GM19099 (cell line): Measurements from ENCODE around the gene RTEL1.

Source experiments
- POLR2A ChIP-seq: IDR thresholded peaks from 3 replicates; pipeline ENCODE4 v1.6.1; 2011; ENCODE audit warnings: low read depth; ENCODE audit not compliant: insufficient read length; ENCODE audit errors: extremely low read depth

Gene RTEL1

DNA sequence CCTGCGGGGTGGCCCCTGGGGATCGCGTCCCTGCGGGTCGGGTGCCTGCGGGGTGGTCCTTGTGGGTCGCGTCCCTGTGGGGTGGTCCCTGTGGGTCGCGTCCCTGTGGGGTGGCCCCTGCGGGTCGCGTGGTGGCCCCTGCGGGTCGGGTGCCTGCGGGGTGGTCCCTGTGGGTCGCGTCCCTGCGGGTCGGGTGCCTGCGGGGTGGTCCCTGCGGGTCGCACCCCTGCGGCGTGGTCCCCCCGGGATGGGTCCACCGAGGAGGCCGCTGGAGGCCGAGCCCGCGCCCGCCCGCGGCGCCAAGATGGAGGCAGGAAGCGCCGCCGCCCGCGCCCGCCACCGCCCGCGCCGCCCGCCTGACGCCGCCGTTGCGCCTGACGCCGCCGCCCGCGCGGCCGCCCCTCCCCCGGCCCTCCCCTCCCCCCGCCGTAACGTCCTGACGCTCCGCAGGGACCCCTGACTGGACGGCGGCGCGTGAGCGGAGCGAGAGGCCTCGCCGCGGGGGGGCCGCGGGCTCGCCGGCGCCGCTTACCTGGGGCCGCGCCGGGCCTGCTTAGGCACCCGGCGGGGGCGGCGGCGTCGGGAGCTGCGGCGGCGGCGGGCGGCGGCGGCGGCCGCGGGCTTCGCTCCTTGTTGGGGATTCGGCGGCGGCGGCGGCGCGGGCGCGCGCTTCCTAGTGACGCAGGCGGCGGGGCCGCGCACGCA lies 31.5 kb upstream of the RTEL1 start, which contains the start of gene GMEB2:
TSS of gene GMEB2 (minus strand) at position 678 of the 705 bp plus-strand sequence. CDS start 7,704 bp downstream, outside the sequence.
- TF ChIP-seq POLR2A: peak; percentile 85

DNA sequence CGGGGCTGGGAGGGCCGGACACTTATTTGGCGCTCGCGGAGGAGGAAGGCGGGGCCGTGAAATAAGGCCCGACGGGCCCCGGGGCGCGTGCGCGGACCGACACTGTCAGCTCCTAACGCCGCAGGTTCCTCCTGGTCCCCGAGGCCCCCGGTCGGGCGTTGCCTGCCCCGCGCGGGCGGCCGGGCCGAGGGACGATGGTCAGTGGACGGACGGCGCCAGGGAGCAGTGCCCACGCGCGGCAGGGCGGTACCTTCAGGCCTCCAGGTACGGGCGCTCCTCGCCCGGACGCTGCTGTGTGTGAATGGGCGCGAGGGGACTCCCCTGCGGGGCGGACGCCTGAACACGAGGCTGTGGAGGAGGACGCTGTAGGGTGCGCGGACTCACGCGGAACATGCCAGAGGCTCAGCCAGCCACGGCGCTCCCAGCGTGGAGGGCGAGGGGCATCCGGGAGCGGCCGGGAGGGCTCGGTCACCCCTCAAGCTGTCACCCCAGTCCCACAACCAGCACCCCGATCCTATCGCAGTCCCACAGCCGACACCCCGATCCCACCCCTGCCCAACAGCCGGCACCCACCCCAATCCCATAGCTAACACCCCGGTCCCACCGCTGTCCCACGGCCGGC lies 30.9 kb upstream of the RTEL1 start:
- peak; percentile 76 for TF ChIP-seq POLR2A

DNA sequence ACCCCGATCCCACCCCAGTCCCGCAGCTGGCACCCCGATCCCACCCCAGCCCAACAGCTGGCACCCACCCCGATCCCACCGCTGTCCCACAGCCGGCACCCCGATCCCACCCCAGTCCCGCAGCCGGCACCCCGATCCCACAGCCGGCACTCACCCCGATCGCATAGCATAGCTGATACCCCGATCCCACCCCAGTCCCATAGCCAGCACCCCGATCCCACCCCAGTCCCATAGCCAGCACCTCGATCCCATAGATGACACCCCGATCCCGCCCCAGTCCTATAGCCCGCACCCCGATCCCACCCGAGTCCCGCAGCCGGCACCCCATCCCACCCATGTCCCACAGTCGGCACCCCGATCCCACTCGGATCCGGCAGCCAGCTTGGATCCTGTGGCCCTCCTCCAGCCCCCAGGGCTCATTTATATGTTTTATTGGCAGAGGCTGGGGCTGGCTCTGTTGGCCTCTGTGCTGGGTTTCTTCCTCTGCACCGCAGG lies 30.3 kb upstream of the RTEL1 start:
- no peak for TF ChIP-seq POLR2A

DNA sequence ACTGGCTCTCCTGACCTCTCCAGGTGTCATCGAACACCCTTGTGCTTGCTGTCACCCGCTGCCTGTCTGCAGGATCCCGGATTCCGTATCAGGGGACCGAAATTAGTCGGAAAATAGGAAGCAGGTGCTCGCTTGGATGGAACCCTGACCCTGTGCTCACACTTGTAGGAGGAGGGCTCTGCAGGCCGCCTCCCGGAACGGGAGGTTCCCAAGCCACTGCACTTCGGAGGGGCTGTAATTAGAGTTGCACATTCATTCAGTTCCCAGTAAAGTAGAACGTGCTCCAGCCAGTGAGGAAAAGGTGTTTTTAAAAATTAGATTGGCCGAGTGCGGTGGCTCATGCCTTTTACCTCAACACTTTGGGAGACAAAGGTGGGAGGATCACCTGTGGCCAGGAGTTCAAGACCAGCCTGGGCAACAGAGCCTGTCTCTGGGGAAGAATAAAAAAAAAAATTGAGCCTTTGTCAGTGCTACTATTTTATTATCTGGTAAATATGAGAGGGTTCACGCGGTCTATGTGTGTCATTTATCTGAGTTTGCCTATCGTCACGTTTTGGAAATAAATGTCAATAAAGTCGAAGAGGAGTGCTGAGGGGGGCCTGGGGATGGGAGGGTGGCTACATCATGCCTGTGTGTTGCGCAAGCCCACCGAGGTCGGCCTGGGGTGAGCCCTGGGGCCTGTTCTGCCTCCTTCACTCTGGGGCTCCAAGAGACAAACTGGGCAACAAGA lies 29.7 kb upstream of the RTEL1 start:
- TF ChIP-seq POLR2A: peak; percentile 42

DNA sequence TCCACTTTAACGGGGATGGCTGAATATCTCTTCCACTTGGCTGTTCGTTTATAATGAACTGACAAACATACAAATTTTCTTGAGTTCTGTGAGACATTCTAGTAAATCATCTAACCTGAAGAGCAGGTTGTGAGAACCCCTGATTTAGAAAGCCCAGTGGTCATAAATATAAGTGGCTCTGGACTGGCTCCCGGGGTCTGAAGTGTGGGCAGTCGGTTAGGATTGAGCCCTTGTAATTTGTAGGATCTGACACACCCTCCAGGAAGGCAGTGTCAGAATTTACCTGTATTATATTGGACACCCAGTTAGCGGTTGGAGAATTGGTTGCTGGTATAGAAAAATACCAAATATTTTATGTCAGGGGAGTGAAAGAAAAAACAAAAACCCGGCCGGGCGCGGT lies 24.4 kb upstream of the RTEL1 start:
- no peak for TF ChIP-seq POLR2A

DNA sequence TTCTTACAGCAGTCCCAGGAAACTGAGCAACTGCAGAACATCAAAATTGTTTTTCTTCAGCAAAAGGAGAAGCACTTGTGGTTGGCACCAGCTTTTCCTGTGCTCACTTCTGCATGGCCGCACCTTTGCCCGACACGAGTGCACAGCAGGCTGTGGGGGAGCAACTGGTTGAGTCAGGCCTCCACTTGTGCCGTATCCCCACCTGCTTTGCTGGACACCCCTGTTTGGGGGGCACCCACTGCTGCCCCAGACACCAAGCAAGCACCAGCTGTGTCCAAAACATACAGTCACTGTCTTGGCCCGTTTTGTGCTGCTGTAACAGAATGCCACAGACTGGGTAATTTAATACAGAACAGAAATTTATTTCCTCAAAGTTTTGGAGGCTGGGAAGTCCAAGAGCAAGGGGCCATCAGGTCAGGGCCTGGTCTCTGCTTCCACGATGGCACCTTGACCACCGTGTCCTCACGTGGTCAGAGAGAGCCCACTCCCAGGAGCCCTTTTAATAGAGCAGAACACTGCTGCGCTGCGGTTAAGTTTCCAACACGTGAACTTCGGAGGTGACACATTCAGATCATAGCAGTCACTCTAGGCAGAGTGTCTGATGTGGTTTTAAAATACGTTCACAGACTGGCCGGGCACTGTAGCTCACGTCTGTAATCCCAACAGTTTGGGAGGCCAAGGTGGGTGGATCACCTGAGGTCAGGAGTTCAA lies 22.5 kb upstream of the RTEL1 start:
- no peak for TF ChIP-seq POLR2A

DNA sequence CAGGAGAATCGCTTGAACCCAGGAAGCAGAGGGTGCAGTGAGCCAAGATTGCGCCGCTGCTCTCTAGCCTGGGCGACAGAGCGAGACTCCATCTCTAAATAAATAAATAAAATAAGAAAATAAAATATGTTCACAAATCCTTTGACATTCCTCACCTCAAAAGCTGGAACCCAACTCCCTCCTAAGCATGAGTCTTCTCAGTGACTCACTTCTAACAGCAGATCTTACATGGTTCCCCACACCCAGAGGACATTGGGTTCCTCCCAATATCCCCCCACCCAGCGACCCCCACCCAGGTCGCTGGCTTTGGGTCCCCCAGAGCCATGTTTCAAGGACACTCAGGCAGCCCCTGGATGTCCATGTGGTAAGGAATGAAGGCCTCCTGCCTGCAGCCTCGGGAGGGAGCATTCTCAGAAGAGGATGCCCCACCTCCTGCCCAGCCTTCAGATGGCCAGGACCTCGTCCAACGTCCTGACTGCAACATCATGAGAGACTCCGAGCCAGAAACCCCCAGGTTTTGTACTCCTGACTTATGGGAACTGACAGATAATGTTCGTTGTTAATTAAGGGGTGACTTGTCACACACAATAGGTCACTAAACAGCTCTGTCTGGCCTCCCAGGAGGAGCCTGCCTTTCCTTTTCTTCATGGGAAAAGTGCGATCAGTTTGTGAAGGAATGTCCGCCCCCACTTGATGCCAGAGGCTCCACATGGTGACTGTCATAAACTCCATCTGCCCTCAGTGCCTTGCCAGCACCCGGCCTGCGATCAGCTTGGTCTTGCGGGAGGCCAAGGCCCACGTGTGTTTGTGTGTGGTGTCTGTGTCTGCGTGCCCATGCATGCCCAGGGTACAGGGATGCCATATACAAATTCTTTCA lies 21.1 kb upstream of the RTEL1 start:
- TF ChIP-seq POLR2A: no peak

DNA sequence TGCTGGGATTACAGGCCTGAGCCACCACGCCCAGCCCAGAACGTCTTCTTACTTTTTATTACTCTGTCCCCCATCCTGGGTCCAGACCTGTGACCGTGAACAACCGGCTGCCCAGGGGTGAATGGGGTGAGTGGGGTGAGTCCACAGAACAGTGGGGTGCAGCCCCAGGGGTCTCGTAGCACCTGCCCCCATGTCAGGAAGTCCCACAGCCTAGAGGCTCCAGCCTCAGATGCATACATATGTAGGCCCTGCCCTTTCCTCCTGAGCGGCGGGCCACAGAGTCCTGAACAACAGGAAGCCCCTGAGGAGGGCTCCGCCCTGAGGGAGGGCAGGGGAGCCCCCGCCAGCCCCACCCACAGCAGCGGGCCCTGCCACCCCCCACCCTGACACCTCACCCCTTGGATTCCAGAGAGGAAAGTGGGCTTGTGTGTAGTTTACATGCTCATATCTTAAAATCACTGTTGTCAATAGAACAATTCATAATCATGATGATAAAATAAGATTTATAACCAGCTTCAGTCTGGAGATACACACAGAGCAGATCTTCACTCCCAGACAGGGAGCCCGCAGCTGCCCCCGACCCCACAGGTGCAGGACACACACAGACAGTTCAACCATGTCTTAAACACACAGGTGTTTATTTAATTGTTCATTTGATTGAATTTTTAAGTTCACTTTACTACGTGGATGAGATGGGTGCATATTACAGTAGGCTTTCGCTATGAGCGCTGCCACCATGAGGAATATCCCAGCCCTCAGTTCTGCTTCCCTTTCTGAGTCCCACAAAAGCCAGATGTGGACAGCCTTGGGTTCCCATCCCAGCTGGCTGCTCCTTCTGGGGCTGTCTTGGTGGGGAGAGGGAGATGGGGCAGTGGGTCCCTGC lies 18.8 kb upstream of the RTEL1 start:
- peak; percentile 52 for TF ChIP-seq POLR2A

DNA sequence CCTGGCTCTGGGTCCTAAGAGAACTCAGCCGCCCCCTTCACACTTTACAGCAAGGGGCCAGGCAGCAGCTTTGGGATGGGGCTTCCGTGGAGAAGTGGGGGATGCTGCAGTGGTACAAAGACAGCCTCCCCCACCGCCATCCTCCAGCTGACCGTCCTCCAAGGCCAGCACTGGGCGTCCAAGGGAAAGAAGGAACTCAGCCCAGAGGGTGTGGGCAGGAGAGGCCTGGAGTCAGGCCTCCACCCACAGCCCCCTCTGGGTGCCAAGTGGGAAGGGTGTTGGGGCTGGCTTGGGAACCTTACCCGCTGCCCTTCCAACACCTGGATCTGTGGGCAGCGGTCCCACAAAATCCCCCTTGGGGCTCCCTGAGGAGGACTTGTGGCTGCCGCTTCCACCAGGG lies 18.0 kb upstream of the RTEL1 start:
- TF ChIP-seq POLR2A: no peak

DNA sequence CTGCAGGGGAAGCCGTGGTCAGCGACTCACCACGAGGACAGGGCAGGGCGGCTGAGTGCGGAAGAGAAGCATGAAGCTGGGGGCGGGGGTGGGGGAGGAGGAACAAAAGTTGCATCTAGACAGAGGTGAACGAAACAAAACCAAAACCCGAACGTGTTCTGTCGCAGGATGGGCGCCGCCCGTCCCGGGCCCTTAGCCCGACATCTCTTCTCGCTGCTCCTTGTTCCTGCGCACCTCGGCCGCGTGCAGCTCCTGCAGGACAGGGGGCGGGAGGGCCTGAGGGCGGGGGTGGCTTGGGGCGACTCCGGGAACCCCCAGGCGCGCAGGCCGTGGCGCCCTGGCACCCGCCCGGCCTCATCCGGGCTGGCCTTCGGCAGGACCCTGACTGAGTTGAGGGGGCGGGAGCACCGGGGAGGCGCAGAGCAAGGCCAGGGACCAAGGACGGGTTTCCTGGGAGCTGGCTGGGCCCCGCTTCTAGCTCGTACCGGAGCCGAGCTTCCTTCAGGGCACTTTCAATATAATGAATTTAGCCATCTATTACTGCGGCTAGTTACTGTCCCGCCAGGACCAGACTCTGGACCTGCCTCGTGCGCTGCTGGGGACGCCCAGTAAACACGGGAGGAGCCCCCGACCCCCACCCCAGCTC lies 16.8 kb upstream of the RTEL1 start:
- TF ChIP-seq POLR2A: no peak

DNA sequence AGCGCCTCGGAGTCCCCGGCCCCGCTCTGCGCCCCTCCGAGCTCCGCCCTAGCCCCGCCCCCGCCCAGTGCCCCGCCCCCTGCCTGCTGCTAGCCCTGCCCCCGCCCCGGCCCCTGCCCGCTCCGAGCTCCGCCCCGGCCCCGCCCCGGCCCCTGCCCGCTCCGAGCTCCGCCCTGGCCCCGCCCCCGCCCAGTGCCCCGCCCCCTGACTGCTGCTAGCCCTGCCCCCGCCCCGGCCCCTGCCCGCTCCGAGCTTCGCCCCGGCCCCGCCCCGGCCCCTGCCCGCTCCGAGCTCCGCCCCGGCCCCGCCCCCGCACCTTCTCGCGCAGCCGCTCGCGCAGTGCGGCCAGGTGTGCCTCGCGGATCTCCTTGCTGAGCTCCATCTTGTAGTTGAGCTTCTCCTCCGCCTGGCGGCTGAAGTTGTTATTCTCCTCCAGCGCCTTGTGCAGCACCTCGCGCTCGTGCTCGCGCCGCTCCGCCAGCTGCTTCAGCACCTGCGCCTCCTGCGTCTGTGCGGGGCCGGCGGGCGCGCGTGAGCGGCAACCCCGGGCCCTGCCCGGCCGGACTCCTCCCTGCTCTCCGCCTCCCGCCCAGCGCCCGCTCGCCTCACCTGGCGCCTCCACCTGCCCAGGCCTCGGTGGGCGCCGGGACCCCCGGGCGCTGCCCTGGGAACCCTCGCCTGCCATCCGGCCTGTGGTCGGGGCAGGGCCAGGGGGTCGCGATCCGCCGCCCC lies 16.2 kb upstream of the RTEL1 start:
- TF ChIP-seq POLR2A: peak; percentile 38

DNA sequence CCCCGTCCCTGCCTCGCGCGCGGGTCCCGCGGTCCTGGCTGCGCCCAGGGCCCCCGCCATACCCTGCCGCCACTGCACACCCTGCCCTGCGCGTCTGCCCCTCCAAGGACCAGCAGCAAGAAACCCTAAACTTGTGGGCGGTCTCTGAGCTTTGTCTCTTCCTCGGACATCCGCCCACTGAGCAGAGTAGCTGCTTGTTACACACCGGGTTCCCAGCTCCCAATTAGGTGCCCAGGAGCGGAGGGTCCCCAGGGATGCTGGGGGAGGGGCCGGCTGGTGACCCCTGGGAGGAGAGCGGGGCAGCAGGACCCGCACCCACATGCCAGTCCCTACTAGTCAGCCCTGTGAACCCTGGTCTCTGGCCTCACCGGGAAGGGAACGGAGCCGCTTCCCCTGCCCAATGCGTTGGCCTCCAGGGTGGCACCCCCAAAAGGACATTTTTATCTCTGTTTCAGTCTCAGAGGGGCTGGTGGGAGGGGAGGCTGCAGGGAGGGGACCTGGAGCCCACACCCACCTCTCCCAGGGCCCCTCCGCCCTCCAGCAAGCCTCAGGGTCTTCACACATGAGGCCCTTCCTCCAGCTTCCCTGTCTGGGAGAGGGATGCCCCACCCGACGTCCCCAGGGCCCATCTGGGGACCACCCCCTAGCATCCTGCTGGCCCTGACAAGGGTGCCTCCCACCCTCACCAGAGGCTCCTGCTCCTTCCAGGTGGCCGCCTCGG lies 15.4 kb upstream of the RTEL1 start:
- no peak for TF ChIP-seq POLR2A

DNA sequence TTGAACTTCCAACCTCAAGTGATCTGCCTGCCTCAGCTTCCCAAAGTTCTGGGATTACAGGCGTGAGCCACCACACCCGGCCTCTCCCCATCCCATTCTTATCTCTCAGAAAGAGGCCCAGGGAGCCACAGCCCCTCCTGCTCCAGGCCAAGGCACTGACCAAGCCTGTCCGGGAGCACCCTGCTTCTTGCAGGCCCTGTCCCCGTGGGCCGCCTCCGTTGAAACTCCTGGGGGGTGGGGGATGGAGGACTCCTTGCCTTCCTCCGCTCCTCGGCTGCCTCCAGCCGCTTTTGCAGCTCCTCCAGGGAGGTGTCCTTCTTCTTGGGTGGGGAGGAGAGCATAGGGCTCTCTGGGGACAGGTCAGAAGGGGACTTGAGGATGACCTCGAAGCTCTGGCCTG lies 14.6 kb upstream of the RTEL1 start:
- TF ChIP-seq POLR2A: no peak
